AG09319 (cell line): ENCODE measurements around the gene KCTD8.

Experiments used
- DNase-seq: peaks from one replicate; pipeline ENCODE4 v3.0.0-alpha.2; 2010; ENCODE audit warnings: low read depth; ENCODE audit errors: extremely low read depth
- TF ChIP-seq, protein P1 (sequence below): IDR thresholded peaks from 2 replicates; pipeline ENCODE4 v1.5.1; 2011; ENCODE audit warnings: low read depth, mild to moderate bottlenecking, inconsistent platforms, low read length, moderate library complexity

The KCTD8 gene

DNA sequence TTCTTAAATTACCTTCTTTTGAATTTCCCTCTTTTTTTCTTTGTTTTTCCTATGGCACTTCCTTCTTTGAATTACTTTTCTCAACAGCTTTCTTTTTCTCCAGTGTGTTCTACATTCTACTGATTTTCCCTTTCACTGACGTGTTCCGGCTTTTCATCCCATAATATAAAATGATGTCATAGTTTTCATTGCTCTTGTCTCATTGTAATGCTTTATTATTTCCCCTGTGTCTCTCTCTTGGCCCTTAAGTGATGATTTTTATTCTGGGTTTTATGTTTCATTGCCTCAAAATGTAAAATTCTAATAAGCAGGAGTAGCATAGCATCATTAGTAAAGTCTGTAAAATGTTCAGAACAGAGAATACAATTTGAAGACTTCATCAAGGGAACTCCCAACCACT lies 299.3 kb downstream of the KCTD8 start:
- TF ChIP-seq, protein P1, sequence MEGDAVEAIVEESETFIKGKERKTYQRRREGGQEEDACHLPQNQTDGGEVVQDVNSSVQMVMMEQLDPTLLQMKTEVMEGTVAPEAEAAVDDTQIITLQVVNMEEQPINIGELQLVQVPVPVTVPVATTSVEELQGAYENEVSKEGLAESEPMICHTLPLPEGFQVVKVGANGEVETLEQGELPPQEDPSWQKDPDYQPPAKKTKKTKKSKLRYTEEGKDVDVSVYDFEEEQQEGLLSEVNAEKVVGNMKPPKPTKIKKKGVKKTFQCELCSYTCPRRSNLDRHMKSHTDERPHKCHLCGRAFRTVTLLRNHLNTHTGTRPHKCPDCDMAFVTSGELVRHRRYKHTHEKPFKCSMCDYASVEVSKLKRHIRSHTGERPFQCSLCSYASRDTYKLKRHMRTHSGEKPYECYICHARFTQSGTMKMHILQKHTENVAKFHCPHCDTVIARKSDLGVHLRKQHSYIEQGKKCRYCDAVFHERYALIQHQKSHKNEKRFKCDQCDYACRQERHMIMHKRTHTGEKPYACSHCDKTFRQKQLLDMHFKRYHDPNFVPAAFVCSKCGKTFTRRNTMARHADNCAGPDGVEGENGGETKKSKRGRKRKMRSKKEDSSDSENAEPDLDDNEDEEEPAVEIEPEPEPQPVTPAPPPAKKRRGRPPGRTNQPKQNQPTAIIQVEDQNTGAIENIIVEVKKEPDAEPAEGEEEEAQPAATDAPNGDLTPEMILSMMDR = no peak
- no peak for DNase-seq

- TF ChIP-seq, protein P1 = no peak
- DNase-seq = no peak
Measured at GRCh38 chr4:44147571-44148075, 301.0 kb downstream of the KCTD8 start.

DNA sequence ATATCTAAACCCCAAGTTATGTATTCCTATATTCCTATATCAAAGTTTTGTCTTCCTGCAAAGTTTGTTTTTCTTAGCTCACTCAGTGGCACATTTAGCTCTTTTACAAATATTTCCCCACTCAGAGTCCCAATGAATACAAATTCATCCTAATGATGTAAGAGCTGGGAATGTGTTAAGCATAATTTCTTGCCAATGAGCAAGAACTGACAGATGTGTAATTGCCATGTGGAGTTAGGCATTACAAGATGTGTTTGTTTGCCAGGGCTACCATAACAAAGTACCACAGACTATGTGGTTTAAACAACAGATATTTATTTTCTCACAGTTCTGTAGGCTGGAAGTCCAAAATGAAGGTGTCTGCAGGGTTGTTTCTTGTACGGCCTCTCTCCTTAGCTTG lies 302.1 kb downstream of the KCTD8 start:
- no peak for DNase-seq
- TF ChIP-seq, protein P1 = no peak

- TF ChIP-seq, protein P1 = no peak
- no peak for DNase-seq
Measured at GRCh38 chr4:44145868-44146267, 302.7 kb downstream of the KCTD8 start.

GRCh38 chr4:44132526-44132925 lies 316.1 kb downstream of the KCTD8 start:
- TF ChIP-seq, protein P1 = no peak
- no peak for DNase-seq
